Globus pallidus (tissue), 1 donor: ENCODE measurements around the gene SPDYE5.
"Not testable (repeated sequence)": the region's sequence is repeated elsewhere in the genome, so short reads cannot be mapped to it uniquely, and the experiment has no call there.

Experiments
- DNase-seq: peaks from one replicate; pipeline ENCODE4 v3.0.0-alpha.2; 2015; ENCODE audit warnings: low spot score

Gene SPDYE5

DNA sequence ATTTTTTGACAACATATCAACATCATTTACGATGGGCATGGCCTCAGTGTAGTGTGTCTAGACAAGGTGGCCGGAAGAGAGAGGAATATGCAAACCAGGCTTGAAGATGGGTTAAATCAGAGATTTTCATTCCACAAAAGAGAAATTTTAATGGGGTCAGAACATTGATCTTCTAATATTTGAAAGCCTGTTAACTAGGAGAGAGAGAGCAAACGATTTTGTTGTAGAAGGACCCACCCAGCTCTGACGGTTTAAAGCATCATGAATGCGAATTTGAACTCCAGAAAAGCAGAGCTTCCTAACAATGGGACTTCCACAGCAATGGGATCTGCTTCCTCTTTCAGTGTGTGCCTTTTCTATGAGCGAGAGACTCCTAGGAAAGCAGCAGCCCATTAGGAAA, at the start of gene SPDYE5:
TSS of gene SPDYE5 (plus strand) at position 301 of the 400 bp plus-strand sequence. CDS start 1,728 bp downstream, outside the sequence.
- not testable (repeated sequence) for DNase-seq

- DNase-seq = peak; percentile 25
These were observed 49.5 kb upstream of the SPDYE5 start for GRCh38 chr7:75442465-75443111.

DNA sequence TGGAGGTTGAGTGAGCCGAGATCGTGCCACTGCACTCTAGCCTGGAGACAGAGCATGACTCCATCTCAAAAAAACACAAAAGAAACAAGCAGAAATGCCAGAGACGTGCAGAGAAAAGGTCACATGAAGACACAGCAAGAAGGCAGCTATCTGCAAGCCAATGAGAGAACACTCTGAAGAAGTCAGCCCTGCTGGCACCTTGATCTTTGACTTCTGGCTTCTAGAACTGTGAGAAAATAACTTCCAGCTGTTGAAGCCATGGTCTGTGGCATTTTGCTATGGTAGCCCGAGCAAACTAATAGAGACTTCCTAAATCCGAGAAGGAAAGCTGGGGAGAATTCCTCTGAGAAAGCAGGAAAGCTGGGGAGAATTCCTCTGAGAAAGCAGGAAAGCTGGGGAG, 42.2 kb upstream of the SPDYE5 start:
- DNase-seq = not testable (repeated sequence)

GRCh38 chr7:75452494-75452955, 39.6 kb upstream of the SPDYE5 start:
- DNase-seq = not testable (repeated sequence)

GRCh38 chr7:75456403-75456802, 35.7 kb upstream of the SPDYE5 start:
- not testable (repeated sequence) for DNase-seq

GRCh38 chr7:75458034-75458433, 34.1 kb upstream of the SPDYE5 start:
- DNase-seq = not testable (repeated sequence)

DNA sequence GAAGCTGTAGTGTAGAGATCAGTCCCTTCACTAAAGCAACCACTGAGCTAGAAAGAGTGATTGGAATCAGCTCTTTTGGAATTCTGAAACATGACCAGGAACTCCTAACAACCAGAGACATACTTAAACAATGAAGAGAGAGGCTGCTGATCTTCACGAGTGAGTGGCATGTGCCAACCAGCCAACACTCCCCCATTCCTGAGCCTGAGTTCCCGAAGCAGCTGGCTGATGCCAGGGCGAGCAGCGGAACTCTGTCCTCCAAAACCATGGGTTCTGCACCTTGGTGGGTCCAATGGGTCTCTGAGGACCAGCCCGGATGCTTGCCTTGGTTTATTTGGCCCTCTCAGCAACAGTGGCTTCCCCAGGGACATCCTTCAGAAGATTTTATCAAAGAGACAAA, 31.6 kb upstream of the SPDYE5 start:
- not testable (repeated sequence) for DNase-seq

GRCh38 chr7:75470166-75470565, 22.0 kb upstream of the SPDYE5 start:
- not testable (repeated sequence) for DNase-seq

GRCh38 chr7:75477457-75477856, 14.7 kb upstream of the SPDYE5 start:
- DNase-seq = not testable (repeated sequence)

GRCh38 chr7:75480313-75480712, 11.8 kb upstream of the SPDYE5 start:
- DNase-seq = not testable (repeated sequence)

GRCh38 chr7:75485355-75485978, 6.7 kb upstream of the SPDYE5 start:
- not testable (repeated sequence) for DNase-seq

DNA sequence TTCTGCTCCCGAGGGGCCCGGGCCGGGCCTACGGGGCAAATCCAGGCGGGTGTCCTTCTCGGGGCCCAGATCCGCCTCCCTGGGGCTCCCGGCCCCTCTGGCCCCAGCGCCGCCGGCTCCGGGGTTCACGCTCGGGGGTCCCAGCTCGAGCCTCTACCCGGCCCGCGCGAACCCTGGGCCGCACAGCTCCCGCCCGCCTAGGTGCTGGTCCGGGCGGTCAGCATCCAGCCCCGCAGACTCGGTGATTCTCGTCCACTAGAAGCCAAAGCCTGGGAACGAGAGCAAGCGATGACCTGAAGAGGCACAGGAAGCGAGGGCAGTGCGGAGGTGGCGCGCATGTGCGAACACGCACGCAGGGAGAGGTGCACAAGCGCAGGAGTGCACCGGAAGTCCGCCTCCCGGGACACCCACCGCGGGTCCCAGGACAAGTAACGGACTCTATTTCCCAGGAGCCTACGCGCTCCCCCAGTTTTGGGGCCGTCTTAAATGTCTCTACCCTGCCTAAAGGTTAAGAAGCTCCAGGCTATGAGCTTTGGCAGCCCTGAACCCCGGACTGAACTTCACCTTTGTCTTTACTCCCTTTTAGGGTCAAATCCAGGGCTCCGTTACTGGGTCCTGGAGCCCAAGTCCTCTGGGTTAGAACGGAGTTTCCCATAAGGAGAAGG, 6.0 kb upstream of the SPDYE5 start, which contains the start of gene POM121C:
TSS of gene POM121C (minus strand) at position 321 of the 665 bp plus-strand sequence. CDS start 44,803 bp downstream, outside the sequence.
- peak; percentile 78 for DNase-seq

- DNase-seq = not testable (repeated sequence)
These were observed 16.9 kb downstream of the SPDYE5 start for GRCh38 chr7:75509033-75509432.

DNA sequence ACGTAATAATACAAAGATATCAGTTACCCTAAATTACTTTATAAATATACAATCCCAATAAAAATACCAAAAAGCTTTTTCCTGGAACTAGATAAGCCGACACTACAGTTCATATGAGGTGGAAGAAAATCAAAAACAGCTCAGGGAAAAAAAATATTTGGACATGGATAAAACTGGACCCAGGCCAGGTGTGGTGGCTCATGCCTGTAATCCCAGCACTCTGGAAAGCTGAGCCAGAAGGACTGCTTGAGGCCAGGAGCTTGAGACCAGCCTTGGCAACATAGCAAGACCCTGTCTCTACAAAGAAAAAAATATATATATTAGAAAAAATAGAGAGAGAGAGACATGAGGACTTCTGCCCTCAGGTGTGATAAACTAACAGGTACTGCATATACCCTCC, 26.7 kb downstream of the SPDYE5 start:
- DNase-seq = not testable (repeated sequence)

- not testable (repeated sequence) for DNase-seq
These were observed 29.6 kb downstream of the SPDYE5 start for GRCh38 chr7:75521727-75522126.

GRCh38 chr7:75527224-75527722, 35.2 kb downstream of the SPDYE5 start:
- not testable (repeated sequence) for DNase-seq

DNA sequence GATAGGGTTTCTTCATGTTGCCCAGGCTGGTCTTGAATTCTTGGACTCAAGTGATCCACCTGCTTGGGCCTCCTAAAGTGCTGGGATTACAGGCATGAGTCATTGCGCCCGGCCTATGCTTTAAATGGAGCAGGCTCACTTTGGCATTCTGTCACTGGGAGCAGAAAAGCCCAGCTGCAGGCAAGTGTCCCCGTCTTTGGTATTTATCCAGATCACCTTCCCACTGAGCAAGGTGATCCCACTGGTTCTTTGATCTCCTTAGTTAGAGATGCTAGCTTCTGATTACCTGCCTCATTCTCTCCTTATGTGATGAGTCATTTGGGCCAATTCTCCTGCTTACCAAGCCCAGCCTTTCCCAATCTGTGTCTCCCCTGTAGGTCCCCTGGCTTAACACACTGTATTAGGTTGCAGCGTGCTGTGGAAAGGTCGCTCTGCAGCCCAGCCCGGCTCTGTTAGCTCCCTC, 39.3 kb downstream of the SPDYE5 start:
- no peak for DNase-seq

DNA sequence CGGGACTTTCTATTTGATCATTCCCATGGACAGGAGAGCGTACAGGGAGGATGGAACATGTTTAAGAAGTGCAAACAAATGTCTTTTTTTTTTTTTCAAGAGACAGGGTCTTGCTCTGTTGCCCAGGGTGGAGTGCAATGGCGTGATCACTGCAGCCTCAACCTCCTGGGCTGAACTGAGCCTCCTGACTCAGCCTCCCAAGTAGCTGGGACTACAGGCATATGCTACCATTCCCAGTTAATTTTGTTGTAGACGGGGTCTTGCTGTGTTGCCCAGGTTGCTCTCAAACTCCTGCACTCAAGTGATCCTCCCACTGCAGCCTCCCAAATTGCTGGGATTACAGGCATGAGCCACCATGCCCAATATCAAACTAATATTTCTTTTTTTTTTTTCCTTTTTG, 40.5 kb downstream of the SPDYE5 start:
- DNase-seq = no peak

DNA sequence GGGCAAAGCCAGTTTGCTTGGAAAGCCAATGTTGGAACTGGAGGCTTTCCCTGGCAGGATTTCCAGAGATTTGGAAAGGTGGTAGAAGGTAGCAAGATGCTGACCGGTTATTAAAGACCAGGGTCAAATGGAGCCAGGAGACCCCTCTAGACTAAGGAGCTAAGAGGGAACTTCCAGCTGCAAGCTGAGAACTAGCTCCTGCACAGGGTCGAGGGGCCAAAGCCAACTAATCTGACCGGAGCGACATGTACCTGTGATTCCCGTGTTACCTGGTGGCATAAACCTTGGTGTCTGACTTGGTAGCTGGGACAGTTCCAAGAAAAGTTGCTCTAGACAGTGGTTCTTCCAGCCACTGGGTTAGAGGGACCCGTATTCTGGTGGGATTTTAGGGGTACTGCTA, 41.8 kb downstream of the SPDYE5 start:
- DNase-seq = no peak

DNA sequence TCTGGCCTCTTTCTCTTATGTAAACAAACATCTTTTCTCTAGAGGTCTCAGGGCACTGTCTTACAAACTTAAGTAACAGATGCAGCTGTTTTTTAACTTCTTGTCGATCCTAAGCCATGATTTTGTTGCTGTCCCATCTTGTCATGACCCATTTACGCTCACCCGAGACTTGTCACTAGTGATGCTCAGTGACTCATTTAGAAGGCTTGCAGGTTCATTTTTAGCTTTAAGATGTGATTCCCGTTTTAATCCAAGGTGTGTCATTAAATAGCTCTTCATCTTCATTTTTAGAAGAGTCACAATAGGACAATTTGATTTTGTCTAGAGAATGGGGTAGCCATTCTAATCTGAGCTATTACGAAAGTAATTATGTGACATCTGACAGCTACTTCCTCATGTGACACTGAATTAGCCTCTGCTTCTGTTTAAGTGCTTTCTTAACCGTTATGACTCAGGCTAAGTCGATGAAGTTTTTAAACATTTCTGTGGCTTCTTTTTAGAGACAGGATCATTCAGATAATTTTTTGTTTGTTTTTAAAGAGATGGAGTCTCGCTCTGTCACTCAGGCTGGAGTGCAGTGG, 42.7 kb downstream of the SPDYE5 start:
- DNase-seq = no peak

- DNase-seq = no peak
These were observed 44.4 kb downstream of the SPDYE5 start for GRCh38 chr7:75536491-75536890.

GRCh38 chr7:75536940-75537538, 44.9 kb downstream of the SPDYE5 start:
- no peak for DNase-seq
